Effector memory CD8-positive, alpha-beta T cell (primary cell): ENCODE data around the gene TICAM2.

Experiments
- ATAC-seq: fragments of 150-1000 bp; cut with Tn5 transposase; replicated peaks from 2 replicates; pipeline ENCODE4 v1.10.0; 2021; ENCODE audit warnings: mild to moderate bottlenecking, moderate library complexity
- DNase-seq, 3 experiments: peaks; one replicate each; pipeline ENCODE4 v3.0.0; 2021
- H3K27ac Mint-ChIP-seq, 2 donors: one replicate each; pipeline ENCODE4 v1.8.0; 2022; ENCODE audit warnings: mild to moderate bottlenecking in 2 of 2, mixed read lengths in 2 of 2, moderate library complexity in 2 of 2
- H3K27me3 Mint-ChIP-seq, 2 donors: one replicate each; pipeline ENCODE4 v1.8.0; 2022; ENCODE audit warnings: mixed read lengths in 2 of 2
- H3K36me3 Mint-ChIP-seq: one replicate; pipeline ENCODE4 v1.8.0; 2022; ENCODE audit warnings: mild to moderate bottlenecking, moderate library complexity, mixed read lengths; ENCODE audit not compliant: insufficient read depth
- H3K4me1 Mint-ChIP-seq, 2 donors: one replicate each; pipeline ENCODE4 v1.8.0; 2022; ENCODE audit warnings: low read depth in 2 of 2, mixed read lengths in 2 of 2
- H3K4me3 Mint-ChIP-seq, 2 donors: one replicate each; pipeline ENCODE4 v1.8.0; 2022; ENCODE audit warnings: mild to moderate bottlenecking in 2 of 2, mixed read lengths in 2 of 2, moderate library complexity in 2 of 2
- H3K9me3 Mint-ChIP-seq, 2 donors: one replicate each; pipeline ENCODE4 v1.8.0; 2022; ENCODE audit warnings: mixed read lengths in 2 of 2

The TICAM2 gene

DNA sequence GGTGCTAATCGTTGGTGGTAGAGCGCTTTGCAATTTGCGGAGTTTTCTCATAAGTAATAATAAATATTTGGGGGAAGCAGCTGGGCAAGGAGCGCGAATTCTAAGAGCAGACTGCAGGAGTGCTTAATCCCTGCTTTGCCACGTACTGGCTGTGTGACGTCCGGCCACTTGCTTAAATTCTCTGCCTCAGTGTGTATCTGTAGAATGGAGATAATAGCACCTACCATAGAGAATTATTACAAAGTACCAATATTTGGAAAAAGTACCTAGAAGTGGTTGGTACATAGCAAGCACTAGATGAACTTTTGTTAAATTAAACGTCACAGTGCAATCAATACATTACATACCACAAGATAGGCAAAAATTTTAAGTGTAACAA lies 24.2 kb upstream of the TICAM2 start:
- Mint-ChIP-seq H3K36me3 (peaks cover 11% of the 10 kb centered on the region), H3K4me3 (no peak overlapping the region), H3K27ac (no peak overlapping the region), H3K27me3 (no peaks in the 10 kb centered on the region), H3K4me1 (peaks cover 12 to 19% of the 10 kb centered on the region in 2 donors), H3K9me3 (no peaks in the 10 kb centered on the region)
- ATAC-seq, result peak; percentile 18
- no peak for DNase-seq

DNA sequence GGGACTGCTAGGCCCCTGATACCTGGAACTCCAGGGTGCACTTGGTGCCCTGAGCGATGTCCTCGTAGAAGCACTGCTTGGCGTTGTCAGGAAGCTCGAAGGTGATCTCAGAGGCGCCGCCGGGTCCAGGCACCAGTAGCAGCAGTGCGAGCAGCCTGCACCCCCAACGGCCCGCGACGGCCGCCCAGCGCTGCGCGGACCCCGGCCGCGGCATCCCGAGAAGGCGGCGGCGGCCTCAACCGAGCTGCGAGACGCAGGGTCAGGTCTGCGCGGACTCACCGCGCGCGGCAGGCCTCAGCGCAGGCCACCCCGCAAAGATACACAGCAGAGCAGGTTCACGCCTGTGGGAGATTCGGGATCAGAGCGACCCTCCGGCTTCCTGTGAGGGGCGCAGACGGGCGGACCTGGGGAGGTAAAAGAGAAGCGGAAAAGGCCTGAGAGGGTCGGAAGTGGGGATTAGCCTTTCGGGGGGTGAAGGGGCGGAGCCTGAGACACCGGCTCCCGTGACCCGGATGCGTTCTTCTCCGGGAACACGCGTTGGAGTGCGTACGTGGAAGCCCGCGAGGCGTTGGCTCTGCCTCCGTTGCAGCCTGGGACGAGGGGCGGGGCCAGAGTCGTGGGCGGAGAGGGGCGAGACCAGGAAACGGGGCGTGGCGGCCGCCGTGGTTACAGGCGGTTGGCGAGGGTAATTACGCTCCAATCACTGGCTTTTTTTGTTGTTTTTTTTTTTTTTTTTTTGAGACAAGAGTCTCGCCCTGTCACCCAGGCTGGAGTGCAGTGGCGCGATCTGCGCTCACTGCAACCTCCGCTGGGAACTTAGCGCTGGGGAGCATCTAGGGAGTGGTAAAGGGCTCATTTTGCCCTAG lies 23.5 kb upstream of the TICAM2 start, which contains the start of gene TMED7:
Gene TMED7 (minus strand): TSS at position 458 of the 866 bp plus-strand sequence. CDS start 244 bp downstream, at position 214.
- no peaks in the 10 kb centered on the region for H3K9me3 Mint-ChIP-seq
- no peak within 1 kb of the TSS for H3K4me3 Mint-ChIP-seq
- no peak within 1 kb of the TSS for H3K27ac Mint-ChIP-seq
- peaks cover 14% of the 10 kb centered on the region for H3K36me3 Mint-ChIP-seq
- H3K27me3 Mint-ChIP-seq, result no peaks in the 10 kb centered on the region
- DNase-seq (peak; percentile 99 to 100 (median 99)), ATAC-seq (peak; percentile 87)
- peaks cover 15 to 22% of the 10 kb centered on the region in 2 donors for H3K4me1 Mint-ChIP-seq

DNA sequence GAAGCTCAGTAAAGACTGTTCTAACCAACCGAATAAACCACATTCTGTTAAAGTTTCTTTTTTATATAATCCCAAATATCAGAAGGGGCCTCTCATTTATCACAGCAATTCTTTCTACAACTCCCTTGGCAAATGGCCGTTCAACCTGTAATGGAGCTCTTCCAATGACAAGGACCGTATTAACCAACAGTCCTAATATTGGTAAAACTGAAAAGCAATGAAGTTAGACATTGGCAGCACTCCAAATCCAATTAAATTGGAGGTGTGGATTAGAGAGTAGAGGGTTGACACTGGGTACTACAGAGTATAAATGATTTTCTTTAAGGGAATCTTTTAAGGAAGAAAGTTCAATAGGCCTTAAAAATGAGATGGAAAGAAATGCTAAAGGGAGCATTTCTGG lies 22.7 kb upstream of the TICAM2 start:
- no peak overlapping the region for H3K27ac Mint-ChIP-seq
- H3K4me1 Mint-ChIP-seq, result peaks cover 15 to 22% of the 10 kb centered on the region in 2 donors
- no peak for DNase-seq

DNA sequence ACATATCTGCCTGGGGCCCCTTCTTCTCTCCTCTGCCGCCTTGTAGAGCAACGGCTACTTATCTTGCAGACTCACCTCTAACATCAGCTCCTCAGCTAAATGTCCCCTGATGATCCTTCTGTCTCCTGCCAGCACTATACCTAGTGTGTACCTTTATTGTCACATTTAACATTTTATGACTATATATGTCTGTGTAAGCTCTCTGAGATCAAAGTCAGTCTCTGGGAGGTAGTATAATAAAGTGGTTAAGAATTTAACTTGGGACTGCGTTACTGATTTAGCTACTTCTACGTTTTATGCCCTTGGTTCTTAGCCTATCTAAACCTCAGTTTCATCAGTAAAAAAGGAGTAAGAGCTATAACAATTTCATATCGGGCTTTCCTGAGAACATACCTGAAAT lies 21.4 kb upstream of the TICAM2 start:
- H3K9me3 Mint-ChIP-seq, result no peaks in the 10 kb centered on the region

More for the DNA sequence above, 22.7 kb upstream of the TICAM2 start:
- H3K4me3 Mint-ChIP-seq, result no peak overlapping the region
- H3K27me3 Mint-ChIP-seq, result no peaks in the 10 kb centered on the region
- ATAC-seq, result no peak
- no peaks in the 10 kb centered on the region for H3K9me3 Mint-ChIP-seq
- H3K36me3 Mint-ChIP-seq, result peaks cover 23% of the 10 kb centered on the region

DNA sequence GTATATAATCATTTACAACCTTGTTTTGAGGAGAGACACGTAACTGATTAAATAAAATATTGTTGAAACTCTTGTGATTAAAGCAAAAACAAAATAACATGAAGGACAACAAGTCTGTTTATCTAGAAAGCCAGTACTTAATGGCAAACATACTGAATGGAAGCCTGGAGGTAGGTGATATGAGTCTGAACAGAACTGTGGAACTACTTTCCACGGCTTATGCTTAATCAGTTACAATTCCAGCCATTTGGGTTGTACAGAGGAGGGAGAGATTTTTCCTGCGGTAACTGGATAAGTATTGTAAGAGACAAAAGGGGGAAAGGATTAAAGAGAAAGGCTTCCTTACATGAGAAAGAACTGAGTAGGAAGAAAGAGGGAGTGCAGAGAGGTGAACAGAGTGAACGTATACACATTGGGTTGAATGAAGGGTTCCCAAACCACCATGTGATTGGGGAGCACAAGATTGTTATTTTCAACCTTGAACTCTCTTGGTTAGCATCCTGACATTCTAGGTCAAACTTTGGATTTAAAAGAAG lies 19.2 kb upstream of the TICAM2 start:
- ATAC-seq (no peak), DNase-seq (no peak)
- Mint-ChIP-seq H3K36me3 (peaks cover 41% of the 10 kb centered on the region), H3K27me3 (no peaks in the 10 kb centered on the region), H3K9me3 (no peaks in the 10 kb centered on the region), H3K4me3 (no peak overlapping the region), H3K4me1 (peaks cover 17 to 18% of the 10 kb centered on the region in 2 donors), H3K27ac (peak overlapping the region in 1 of 2 donors; percentile 9)

More for the DNA sequence above, 21.4 kb upstream of the TICAM2 start:
- no peak overlapping the region for H3K4me3 Mint-ChIP-seq
- peaks cover 15 to 22% of the 10 kb centered on the region in 2 donors for H3K4me1 Mint-ChIP-seq
- H3K27me3 Mint-ChIP-seq, result no peaks in the 10 kb centered on the region
- DNase-seq (no peak), ATAC-seq (no peak)
- no peak overlapping the region for H3K27ac Mint-ChIP-seq
- peaks cover 31% of the 10 kb centered on the region for H3K36me3 Mint-ChIP-seq

DNA sequence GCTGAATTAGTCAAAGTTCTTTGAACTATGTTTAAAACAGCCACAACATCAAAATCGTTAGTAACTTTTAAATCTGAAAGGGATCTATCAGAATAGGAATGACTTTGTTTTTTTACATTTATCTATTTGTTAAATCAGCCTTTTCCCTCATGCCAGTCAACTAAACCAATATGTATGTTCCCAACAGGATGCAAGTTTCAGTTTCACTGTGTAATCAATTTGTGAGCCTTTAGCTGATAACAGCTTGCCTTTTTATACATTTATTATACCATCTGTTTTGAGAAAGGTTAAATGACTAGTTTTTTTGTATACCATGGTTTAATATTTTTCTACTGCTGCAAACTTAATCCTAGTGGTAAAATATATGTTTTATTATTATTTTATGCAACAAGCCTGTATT lies 14.6 kb upstream of the TICAM2 start:
- Mint-ChIP-seq H3K4me1 (peaks cover 6 to 12% of the 10 kb centered on the region in 2 donors), H3K27me3 (no peaks in the 10 kb centered on the region), H3K36me3 (peaks cover 60% of the 10 kb centered on the region), H3K27ac (peak overlapping the region in 1 of 2 donors; percentile 49), H3K9me3 (no peaks in the 10 kb centered on the region), H3K4me3 (no peak overlapping the region)
- no peak for ATAC-seq
- DNase-seq, result no peak

- Mint-ChIP-seq H3K27me3 (no peaks in the 10 kb centered on the region), H3K4me1 (peaks cover 6 to 11% of the 10 kb centered on the region in 2 donors), H3K36me3 (peaks cover 61% of the 10 kb centered on the region), H3K9me3 (no peaks in the 10 kb centered on the region), H3K27ac (peak overlapping the region in 1 of 2 donors; percentile 49), H3K4me3 (no peak overlapping the region)
- ATAC-seq, result no peak
- DNase-seq, result no peak
These were observed 14.2 kb upstream of the TICAM2 start for GRCh38 chr5:115616472-115616871.

GRCh38 chr5:115611873-115612272 lies 9.6 kb upstream of the TICAM2 start:
- Mint-ChIP-seq H3K36me3 (peaks cover 32% of the 10 kb centered on the region), H3K4me1 (peaks cover 9 to 17% of the 10 kb centered on the region in 2 donors), H3K4me3 (no peak overlapping the region), H3K9me3 (no peaks in the 10 kb centered on the region), H3K27ac (peak overlapping the region; percentile 28 to 75), H3K27me3 (no peaks in the 10 kb centered on the region)
- ATAC-seq, result no peak
- no peak for DNase-seq

DNA sequence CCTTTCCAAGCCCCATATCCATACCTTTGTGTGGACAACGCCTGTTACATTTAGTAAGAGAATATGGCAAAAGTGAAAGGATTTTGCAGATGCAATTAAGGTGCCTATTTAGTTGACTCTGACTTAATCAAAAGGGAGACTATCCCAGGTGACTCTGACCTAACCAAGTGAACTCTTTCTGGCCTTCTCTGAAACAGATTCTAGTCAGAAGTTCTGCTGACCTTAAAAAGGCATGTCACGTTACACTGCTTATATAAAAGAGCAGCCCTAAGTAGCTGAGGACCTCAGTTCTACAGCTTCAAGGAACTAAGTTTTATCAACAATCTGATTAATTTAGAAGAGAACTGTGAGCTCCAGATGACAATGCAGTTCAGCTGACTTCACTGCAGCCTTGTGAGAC lies 5.7 kb upstream of the TICAM2 start:
- H3K27me3 Mint-ChIP-seq, result no peaks in the 10 kb centered on the region
- H3K9me3 Mint-ChIP-seq, result no peaks in the 10 kb centered on the region
- H3K27ac Mint-ChIP-seq, result peak overlapping the region; percentile 55 to 59
- H3K4me1 Mint-ChIP-seq, result peaks cover 11 to 25% of the 10 kb centered on the region in 2 donors
- peaks cover 10% of the 10 kb centered on the region for H3K36me3 Mint-ChIP-seq
- DNase-seq (no peak), ATAC-seq (no peak)
- no peak overlapping the region for H3K4me3 Mint-ChIP-seq

- Mint-ChIP-seq H3K4me1 (peaks cover 13 to 24% of the 10 kb centered on the region in 2 donors), H3K27me3 (no peaks in the 10 kb centered on the region)
- no peak for ATAC-seq
These were observed 3.2 kb upstream of the TICAM2 start for GRCh38 chr5:115605436-115605835.

GRCh38 chr5:115602591-115603125 lies 379 bp upstream of the TICAM2 start:
- H3K4me1 Mint-ChIP-seq, result peaks cover 6 to 17% of the 10 kb centered on the region in 2 donors
- no peaks in the 10 kb centered on the region for H3K27me3 Mint-ChIP-seq
- ATAC-seq, result no peak

More at GRCh38 chr5:115605436-115605835, 3.2 kb upstream of the TICAM2 start:
- no peaks in the 10 kb centered on the region for H3K9me3 Mint-ChIP-seq
- H3K36me3 Mint-ChIP-seq, result peaks cover 8% of the 10 kb centered on the region
- peak overlapping the region in 1 of 2 donors; percentile 14 for H3K27ac Mint-ChIP-seq
- DNase-seq, result no peak
- no peak overlapping the region for H3K4me3 Mint-ChIP-seq

GRCh38 chr5:115600766-115601165 lies 1.5 kb downstream of the TICAM2 start:
- Mint-ChIP-seq H3K27ac (peak overlapping the region in 1 of 2 donors; percentile 63), H3K36me3 (peaks cover 8% of the 10 kb centered on the region), H3K4me1 (peaks cover 4 to 16% of the 10 kb centered on the region in 2 donors), H3K9me3 (no peaks in the 10 kb centered on the region), H3K27me3 (no peaks in the 10 kb centered on the region), H3K4me3 (peak overlapping the region in 1 of 2 donors; percentile 70)
- DNase-seq (no peak), ATAC-seq (no peak)

More at GRCh38 chr5:115602591-115603125, 379 bp upstream of the TICAM2 start:
- no peaks in the 10 kb centered on the region for H3K9me3 Mint-ChIP-seq
- no peak for DNase-seq
- peak overlapping the region; percentile 41 to 86 for H3K27ac Mint-ChIP-seq
- H3K36me3 Mint-ChIP-seq, result peaks cover 8% of the 10 kb centered on the region
- peak overlapping the region; percentile 70 to 72 for H3K4me3 Mint-ChIP-seq

DNA sequence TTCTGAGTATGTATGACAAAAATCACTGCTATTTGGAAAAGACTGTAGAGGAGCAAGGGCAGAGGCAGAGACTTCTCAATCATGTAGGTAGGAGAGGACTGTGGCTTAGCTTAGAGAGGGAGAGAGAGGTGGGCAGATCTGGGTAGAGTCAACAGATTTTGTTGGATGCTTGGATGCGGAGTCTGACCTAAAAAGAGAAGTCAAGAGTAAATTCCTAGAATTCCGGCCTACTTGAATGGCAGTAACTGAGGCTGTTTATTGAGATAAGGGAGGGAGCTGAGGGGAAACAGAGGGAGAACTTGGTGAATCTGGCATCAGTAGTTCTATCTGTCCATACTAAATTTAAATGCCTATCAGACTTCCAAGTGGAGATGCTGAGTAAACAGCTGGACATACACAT lies 2.4 kb downstream of the TICAM2 start:
- no peak overlapping the region for H3K27ac Mint-ChIP-seq
- ATAC-seq, result no peak
- peaks cover 6% of the 10 kb centered on the region for H3K36me3 Mint-ChIP-seq
- DNase-seq, result no peak
- H3K9me3 Mint-ChIP-seq, result no peaks in the 10 kb centered on the region
- no peaks in the 10 kb centered on the region for H3K27me3 Mint-ChIP-seq
- H3K4me1 Mint-ChIP-seq, result peaks cover 4 to 13% of the 10 kb centered on the region in 2 donors
- peak overlapping the region in 1 of 2 donors; percentile 5 for H3K4me3 Mint-ChIP-seq
